HG02943 (cell line): Measurements from ENCODE around the gene IMP3.
A peak's percentile ranks its signal among the peaks of the same experiment; 100 is the strongest.
"Not testable (repeated sequence)": the region's sequence is repeated elsewhere in the genome, so short reads cannot be mapped to it uniquely, and the experiment has no call there.

Source experiments
- ATAC-seq: cut with Tn5 transposase; IDR thresholded peaks from one replicate; pipeline ENCODE4 v1.9.1; 2021; ENCODE audit warnings: mild to moderate bottlenecking, low read depth, moderate library complexity; ENCODE audit not compliant: unreplicated experiment

The IMP3 gene

GRCh38 chr15:75651810-75652543, 12.0 kb upstream of the IMP3 start:
- no peak for ATAC-seq

GRCh38 chr15:75650908-75651809, 11.1 kb upstream of the IMP3 start:
- ATAC-seq = no peak

DNA sequence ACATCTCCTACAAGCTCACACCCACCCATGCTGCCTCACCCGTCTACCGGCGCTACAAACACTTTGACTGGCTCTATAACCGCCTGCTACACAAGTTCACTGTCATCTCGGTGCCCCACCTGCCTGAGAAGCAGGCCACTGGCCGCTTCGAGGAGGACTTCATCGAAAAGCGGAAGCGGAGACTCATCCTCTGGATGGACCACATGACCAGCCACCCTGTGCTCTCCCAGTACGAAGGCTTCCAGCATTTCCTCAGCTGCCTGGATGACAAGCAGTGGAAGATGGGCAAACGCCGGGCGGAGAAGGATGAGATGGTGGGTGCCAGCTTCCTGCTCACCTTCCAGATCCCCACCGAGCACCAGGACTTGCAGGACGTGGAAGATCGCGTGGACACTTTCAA, 9.8 kb upstream of the IMP3 start:
- no peak for ATAC-seq

- no peak for ATAC-seq
Observed at GRCh38 chr15:75649045-75649761, 9.2 kb upstream of the IMP3 start.

DNA sequence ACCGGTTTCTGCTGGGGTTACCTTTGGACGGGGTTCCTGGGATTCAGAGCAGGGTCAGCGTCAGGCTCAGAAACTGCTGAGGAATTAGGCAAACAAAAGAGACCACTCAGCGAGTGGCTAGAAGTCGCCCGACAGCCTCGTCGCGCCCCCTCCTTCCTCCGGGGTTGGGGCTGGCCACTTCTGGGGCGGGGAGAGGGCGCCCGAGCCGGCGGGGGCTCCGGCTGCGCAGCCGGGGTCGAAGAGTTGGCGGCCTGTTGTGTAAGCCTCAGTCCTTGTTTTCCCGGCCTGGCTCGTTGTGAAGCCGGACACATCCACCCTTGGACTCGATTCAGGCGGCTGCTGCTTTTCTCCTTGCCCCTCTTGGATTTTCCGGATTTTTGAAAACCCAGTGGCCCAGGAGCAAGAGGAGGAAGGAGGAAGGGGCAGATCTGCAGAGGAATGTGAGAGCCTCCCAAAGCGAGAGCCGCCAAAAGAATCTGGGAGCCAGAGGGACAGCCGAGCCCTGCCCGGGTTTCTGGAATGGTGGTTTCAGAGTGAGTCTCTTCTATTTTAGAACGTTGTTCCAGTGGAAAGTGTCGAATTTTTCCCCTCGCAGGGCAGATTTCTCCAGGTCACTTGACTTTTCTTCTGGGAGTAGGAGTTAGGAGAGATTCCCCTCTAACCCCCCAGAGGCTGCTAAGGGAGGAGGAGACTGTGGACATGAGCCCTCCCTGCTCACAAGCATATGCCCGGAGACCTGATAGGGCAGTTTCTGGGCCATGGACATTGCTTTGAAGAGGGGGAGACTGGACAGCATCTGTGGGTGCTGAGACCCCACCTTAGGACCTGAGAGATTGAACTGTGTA, 8.4 kb upstream of the IMP3 start:
- no peak for ATAC-seq

GRCh38 chr15:75647370-75648155, 7.5 kb upstream of the IMP3 start, which contains the start of gene SNX33:
TSS of gene SNX33 (plus strand) at chr15:75647912. CDS start at chr15:75649103, 1,191 bp downstream.
- ATAC-seq = no peak

GRCh38 chr15:75646944-75647364, 6.9 kb upstream of the IMP3 start:
- ATAC-seq = no peak

DNA sequence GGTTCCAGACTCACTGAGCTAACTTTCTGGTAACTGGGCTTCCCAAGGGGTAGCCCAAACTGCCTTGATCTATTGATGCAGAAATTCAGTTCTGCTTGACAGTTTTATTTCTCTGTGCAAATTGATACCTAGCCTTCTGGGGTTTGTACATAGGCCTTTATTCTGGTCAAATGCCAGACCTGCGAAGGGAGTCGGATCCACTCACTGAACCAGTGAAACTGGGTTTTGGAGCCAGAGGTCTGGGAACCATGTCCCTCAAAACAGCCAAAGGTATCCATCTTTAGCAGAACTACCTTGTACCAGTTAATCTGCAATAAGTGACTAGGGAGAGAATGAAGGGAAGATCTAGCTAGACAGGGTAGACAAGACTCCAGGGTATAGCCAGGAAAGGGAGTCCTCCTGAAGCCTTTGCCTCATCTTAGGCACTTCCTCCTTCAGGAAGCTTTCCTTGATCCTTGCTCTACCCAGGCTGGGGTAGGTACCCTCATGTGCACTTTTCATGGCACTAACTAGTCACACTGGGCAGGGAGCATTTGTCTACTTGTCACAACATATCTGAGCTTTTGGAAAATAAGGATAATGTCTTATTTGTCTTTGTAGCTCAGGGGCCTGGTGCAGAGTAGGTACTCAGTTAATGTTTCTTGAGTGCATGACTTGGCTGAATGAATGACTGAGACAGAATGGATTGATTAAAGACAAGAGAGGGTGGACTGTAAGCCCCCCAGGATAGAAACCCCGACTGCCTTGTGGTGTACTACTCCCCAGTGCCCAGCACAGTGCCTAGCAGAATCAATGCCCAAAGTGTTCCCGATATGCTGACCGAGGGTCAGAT, 6.3 kb upstream of the IMP3 start:
- no peak for ATAC-seq

GRCh38 chr15:75644376-75644775, 4.4 kb upstream of the IMP3 start:
- ATAC-seq = no peak

DNA sequence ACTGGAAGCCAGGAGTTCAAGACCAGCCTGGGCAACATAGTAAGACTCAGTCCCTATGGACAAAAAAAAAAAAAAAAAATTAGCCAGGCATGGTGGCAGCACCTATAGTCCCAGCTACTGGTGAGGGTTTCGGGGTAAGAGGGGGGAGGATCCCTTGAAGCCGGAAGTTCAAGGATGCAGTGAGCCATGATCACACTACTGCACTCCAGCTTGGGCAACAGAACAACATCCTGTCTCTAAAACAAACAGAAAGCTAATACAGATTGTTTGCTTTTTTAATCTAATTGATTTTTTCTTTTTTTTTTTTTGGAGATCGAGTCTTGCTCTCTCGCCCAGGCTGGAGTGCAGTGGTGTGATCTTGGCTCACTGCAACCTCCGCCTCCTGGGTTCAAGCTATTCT, 1.6 kb upstream of the IMP3 start:
- ATAC-seq = no peak

GRCh38 chr15:75641179-75641503, 1.1 kb upstream of the IMP3 start:
- no peak for ATAC-seq

DNA sequence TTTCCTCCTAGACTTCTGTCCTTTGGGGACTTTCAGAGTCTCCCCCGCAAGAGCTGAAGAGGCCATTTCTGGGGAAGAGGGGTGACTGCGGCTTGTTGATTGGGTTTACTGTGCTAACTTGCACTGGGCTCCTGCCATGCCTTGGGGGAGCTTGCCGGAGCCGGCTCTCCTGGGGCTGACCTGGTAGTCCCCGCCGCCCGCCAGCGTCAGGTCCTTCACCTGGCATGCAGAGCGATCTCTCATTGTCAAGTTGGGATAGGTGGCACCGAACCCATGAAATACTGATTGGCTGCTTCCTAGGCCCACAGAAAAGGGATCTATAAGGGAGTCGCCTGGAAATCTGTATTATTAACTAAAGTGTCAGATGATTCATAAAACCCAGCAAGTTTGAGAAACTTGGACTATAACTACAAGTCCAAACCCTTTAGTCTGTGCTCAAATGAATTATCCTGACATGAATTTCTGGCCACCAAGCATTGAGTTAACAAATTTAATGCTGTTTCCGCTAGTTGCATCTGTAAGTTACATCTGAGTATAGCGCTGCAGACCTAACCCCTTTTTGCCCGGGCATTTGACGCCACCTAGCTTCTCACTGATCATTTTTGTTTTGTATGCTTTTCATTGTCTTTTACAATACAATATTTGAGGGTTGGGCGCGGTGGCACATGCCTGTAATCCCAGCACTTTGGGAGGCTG, 607 bp upstream of the IMP3 start:
- peak; percentile 18 for ATAC-seq

GRCh38 chr15:75639191-75639708, 774 bp downstream of the IMP3 start:
- ATAC-seq = no peak

DNA sequence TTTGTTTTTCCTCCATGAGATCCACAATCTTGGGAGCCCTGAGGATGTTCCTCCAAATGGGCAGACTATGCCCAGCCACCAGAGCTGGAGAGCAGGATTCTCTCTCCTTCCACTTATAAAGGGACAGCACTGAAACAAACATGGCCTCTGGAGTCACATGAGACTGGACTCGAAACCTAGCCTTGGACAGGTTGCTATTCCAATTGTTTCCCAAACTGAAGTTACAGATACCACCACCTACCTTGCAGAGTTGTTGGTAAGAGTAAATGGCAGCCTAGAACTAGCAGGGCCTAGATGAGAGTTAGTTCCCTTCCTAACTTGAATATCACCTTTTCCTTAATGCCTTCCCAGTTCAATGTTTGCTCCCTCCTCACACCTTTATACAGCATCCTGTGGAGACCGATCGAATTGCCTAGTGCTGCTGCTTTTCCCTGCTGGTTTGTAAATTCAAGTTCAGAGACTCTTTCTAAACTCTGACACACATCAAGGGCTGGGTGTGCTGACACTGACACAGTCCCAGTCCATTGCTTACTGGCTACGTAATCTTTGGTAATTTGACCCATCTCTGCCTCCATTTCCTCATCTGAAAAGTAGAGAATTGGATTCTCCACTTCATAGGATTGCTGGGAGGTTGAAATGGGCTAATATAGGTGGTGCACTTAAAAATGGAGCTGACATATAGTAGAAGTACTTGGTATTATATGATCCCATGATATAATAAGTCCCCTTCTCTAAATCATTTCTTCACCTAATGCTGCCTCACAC, 2.6 kb downstream of the IMP3 start:
- no peak for ATAC-seq

GRCh38 chr15:75636026-75636425, 4.0 kb downstream of the IMP3 start:
- no peak for ATAC-seq

DNA sequence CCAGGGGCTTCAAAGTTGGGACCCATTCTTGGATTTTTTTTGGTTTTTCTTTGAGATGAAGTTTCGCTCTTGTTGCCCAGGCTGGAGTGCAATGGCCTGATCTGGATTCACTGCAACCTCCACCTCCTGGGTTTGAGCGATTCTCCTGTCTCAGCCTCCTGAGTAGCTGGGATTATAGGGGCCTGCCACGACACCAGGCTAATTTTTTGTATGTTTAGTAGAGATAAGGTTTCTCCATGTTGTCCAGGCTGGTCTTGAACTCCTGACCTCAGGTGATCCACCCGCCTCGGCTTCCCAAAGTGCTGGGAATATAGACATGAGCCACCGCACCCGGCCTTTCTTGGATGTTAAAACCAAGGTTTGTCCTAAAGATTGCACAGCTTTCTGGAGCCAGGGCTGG, 6.1 kb downstream of the IMP3 start:
- not testable (repeated sequence) for ATAC-seq

GRCh38 chr15:75631935-75632334, 8.1 kb downstream of the IMP3 start:
- ATAC-seq = no peak
